ENCODE measurements around the gene ZNF335. TPM values are rescaled to one million over a fixed set of nuclear protein-coding genes. Genes with fewer than 3 reads are reported as not detected.
"Not testable (repeated sequence)": the region's sequence is repeated elsewhere in the genome, so short reads cannot be mapped to it uniquely, and the experiment has no call there.

ZNF335 gene
- total and polyA plus RNA-seq, 5 experiments from 2014 or later: 6.4 to 56.2 (median 13.2) TPM

DNA sequence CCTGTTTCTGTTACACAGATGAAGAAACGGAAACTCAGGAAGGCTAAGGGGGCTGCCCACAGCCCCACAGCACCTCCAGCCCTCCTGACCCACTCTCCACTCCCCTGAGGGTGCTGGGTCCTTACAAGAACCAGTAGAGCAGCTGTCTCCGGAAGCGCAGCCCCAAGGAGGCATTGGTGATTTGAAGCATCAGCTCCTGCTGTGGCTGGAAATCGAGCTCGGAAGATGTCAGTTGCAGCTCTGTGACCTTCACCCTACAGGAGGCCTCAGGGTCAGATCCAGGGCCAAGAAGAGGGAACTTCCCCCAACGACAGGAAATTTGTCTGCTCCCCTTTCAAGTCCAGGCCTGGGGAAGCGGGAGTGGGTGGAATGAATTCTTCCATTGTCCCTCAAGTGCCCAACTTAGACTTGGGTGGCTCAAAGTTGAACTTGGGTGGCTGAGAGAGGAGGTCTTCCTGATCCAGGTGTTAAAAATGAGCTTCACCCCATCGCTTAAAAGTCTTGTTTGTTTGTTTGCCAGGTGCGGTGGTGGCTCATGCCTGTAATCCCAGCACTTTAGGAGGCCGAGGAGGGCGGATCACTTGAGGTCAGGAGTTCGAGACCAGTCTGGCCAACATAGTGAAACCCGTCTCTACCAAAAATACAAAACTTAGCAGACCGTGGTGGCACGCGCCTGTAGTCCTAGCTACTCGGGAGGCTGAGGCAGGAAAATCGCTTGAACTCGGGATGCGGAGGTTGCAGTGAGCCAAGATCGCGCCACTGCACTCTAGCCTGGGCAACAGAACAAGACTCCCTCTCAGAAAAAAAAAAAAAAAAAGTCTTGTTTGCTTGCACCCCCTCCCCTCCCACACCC is 62.0 kb downstream of the ZNF335 start:
- Mint-ChIP-seq H3K4me3 (peak overlapping the region; percentile 74 to 92 (median 86)), H3K9me3 (no peaks in the 10 kb centered on the region), H3K27ac (peak overlapping the region in 8 of 10 donors; percentile 5 to 79 (median 50)), H3K4me1 (peaks cover 6 to 25% (median 15%) of the 10 kb centered on the region in 4 donors), H3K27me3 (peaks cover 5 to 20% (median 9%) of the 10 kb centered on the region in 5 donors), H3K36me3 (no peaks in the 10 kb centered on the region)
- POLR2A ChIA-PET: interaction anchor here (0.9 to 4.0 kb wide), 3 partner anchors 19 to 28 kb away, joined by 3 to 31 read pairs (median 3); partner anchors contain the start of genes CTSA, NEURL2 and PCIF1
- ATAC-seq: no peak
- DNase-seq: no peak

DNA sequence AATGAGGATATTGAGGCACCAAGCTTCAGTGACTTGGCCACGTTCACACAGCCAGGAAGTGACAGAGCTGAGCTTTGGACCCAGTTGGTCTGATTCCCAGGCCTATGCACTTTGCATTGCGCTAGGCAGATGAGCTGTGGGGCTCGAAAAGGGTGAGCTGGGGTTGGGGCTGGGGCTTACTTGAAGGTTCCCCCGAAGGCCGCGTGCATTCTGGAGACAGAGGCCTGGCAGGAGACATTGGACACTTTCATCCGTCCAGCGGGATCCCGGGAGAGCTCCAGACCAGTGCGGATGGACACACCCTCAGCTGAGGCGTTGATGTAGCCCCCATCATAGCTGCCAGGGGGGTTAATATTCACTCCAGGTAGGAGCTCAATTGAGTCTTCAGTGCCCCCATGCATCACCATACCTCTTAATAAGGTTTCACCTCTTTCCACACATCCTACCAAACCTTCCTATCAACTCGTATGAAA is 62.6 kb downstream of the ZNF335 start:
- DNase-seq (no peak), ATAC-seq (no peak)
- H3K9me3 Mint-ChIP-seq: no peaks in the 10 kb centered on the region
- POLR2A ChIA-PET: interaction anchor here (0.7 to 4.0 kb wide), 4 partner anchors 9 to 27 kb away, joined by 3 to 31 read pairs (median 4); partner anchors contain the start of genes CTSA, NEURL2 and PCIF1
- H3K27me3 Mint-ChIP-seq: peaks cover 2 to 16% (median 3%) of the 10 kb centered on the region in 5 donors
- peak overlapping the region in 1 of 10 donors; percentile 43 for H3K27ac Mint-ChIP-seq
- H3K4me3 Mint-ChIP-seq: peak overlapping the region in 1 of 10 donors; percentile 38
- H3K4me1 Mint-ChIP-seq: peaks cover 6 to 22% (median 15%) of the 10 kb centered on the region in 4 donors
- no peaks in the 10 kb centered on the region for H3K36me3 Mint-ChIP-seq

DNA sequence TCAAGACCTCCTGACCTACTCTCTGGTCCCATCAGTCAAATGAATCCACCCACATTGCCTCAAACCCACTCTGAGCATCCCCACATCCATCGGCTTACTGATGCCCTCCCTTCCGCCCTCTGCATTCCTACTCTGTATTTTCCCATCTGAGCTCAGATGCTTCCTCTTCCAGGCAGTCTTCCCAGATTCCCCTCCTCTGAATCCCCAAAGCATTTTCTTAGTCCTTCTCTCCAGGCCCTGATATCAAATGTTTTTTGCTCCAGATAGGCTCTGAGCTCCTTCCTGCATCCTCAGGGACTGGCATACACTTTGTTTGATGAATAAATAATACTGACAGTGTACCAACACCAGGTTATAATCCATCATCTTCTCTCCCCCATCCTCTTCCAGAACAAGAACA is 63.9 kb downstream of the ZNF335 start:
- peaks cover 0 to 8% (median 0%) of the 10 kb centered on the region in 5 donors for H3K27me3 Mint-ChIP-seq
- POLR2A ChIA-PET: interaction anchor here (0.6 to 0.7 kb wide), 2 partner anchors 13 to 30 kb away, joined by 3 read pairs; no protein-coding TSS in a partner anchor
- peaks cover 6 to 21% (median 15%) of the 10 kb centered on the region in 4 donors for H3K4me1 Mint-ChIP-seq
- H3K27ac Mint-ChIP-seq: peak overlapping the region in 2 of 10 donors; percentile 21 to 81
- H3K9me3 Mint-ChIP-seq: no peaks in the 10 kb centered on the region
- no peak for ATAC-seq
- H3K4me3 Mint-ChIP-seq: no peak overlapping the region
- H3K36me3 Mint-ChIP-seq: no peaks in the 10 kb centered on the region
- DNase-seq: no peak

DNA sequence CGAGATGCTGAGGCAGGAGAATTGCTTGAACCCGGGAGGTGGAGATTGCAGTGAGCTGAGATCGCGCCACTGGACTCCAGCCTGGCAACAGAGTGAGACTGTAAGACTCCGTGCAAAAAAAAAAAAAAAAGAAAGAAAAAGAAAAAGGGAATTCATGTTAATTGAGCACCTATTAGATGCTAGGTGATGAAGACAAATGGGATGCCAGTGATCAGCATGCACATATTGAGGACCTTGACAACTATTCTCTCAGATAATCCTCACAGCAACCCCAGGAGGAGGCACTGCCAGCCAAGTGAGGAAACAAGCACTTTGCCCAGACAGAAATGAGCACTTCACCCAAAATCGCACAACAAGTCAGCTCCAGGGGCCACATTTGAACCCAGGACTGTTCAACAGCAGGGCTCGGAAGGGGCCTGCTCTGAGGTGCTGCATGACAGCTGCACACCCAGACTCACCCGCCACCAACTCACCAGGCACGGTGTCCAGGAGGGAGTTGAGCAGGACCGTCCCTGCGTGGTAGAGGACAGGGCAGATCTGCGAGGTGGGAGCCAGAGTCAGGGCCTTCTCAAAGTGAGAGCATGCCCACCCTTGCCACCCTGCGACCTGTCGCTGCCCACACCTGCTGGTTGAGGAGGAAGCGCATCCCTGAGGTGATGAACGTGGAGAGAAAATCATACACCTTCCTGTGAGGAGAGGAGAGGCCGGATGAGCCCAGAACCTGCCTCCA is 64.6 kb downstream of the ZNF335 start:
- Mint-ChIP-seq H3K27ac (peak overlapping the region in 1 of 10 donors; percentile 51), H3K27me3 (peaks cover 0 to 7% (median 0%) of the 10 kb centered on the region in 5 donors), H3K4me1 (peaks cover 6 to 19% (median 14%) of the 10 kb centered on the region in 4 donors), H3K36me3 (no peaks in the 10 kb centered on the region), H3K9me3 (no peaks in the 10 kb centered on the region), H3K4me3 (no peak overlapping the region)
- POLR2A ChIA-PET: interaction anchor here (0.7 kb wide), 2 partner anchors 29 to 43 kb away, joined by 3 to 6 read pairs; no protein-coding TSS in a partner anchor
- no peak for DNase-seq
- ATAC-seq: no peak

DNA sequence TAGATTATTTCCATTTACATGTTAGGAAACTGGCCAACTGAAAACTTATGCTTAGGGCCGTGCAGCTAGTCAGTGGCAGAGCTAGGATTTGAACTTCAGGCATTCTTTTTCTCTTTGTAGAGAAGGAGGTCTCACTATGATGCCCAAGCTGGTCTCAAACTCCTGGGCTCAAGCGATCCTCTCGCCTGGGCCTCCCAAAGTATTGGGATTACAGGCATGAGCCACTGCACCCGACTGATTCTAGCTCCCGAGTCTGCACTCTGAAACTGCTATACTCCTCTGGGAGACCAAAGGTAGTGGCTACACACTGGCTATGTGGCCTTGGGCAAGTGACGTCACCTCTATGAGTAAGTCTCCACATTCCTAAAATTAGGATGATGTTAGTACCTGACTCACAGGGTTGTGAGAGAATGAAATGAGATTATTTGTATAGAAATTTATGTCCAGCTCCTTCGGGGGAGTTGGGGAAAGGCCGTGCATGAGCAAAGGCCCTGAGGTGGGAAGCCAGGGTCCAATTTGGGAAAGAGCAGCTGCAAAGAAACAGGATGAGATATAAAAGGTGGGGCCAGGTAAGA is 66.4 kb downstream of the ZNF335 start:
- Mint-ChIP-seq H3K4me3 (no peak overlapping the region), H3K27ac (no peak overlapping the region), H3K9me3 (no peaks in the 10 kb centered on the region), H3K4me1 (peaks cover under 1 to 7% (median 2%) of the 10 kb centered on the region in 4 donors), H3K27me3 (no peaks in the 10 kb centered on the region), H3K36me3 (no peaks in the 10 kb centered on the region)
- ATAC-seq (no peak), DNase-seq (no peak)
- POLR2A ChIA-PET: interaction anchor here (1.6 to 2.0 kb wide), 2 partner anchors 15 to 29 kb away, joined by 6 to 14 read pairs; partner anchors contain the start of genes CTSA, NEURL2 and PCIF1

DNA sequence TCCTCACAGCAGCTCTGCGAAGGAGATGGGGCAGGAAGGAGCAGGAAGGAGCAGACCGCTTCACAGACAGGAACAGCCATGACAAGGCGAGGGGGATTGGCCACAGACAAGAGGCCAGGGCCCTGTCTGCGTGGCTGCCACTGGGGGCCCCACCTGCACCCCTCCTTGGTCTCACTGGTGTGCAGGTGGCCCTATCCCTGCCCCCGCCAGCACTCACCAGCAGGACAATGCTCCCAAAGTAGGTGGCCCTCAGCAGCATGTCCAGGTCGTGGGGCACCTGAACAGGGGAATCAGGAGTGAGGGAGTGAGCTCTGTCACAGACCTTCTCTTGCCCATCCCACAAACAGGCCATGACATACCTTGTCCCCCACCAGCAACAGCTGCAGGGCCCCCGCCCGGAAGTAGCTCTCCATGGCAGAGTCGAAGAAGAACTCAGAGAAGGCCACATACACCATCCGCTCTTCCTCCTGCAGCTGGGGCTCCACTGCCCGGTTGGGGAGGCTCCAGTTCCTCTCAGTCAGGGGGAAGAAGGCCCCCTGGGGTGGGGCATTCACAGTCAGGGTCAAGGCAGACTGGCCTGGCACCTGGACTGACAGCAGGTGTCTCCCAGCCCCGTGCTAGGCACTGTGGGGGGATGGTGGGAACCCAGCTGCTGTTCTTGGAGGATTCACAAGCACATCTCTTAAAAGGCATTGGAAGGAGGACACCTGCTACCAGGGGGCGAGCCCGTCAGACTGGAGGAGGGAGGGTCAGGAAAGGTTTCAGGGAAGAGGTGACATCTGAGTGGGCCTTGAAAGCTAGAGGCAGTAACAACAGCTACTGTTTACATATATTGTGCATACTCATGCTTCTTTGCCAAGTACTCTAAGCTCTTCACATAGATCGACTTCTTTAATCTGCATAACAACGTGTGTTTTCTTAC is 67.2 kb downstream of the ZNF335 start:
- Mint-ChIP-seq H3K27me3 (no peaks in the 10 kb centered on the region), H3K4me1 (peaks cover 0 to 3% (median 0%) of the 10 kb centered on the region in 4 donors), H3K4me3 (no peak overlapping the region), H3K36me3 (no peaks in the 10 kb centered on the region), H3K27ac (peak overlapping the region in 2 of 10 donors; percentile 66 to 77), H3K9me3 (no peaks in the 10 kb centered on the region)
- DNase-seq (no peak), ATAC-seq (no peak)
- POLR2A ChIA-PET: interaction anchor here (0.7 to 2.0 kb wide), 4 partner anchors 14 to 30 kb away, joined by 3 to 14 read pairs (median 4); partner anchors contain the start of genes CTSA, NEURL2 and PCIF1

DNA sequence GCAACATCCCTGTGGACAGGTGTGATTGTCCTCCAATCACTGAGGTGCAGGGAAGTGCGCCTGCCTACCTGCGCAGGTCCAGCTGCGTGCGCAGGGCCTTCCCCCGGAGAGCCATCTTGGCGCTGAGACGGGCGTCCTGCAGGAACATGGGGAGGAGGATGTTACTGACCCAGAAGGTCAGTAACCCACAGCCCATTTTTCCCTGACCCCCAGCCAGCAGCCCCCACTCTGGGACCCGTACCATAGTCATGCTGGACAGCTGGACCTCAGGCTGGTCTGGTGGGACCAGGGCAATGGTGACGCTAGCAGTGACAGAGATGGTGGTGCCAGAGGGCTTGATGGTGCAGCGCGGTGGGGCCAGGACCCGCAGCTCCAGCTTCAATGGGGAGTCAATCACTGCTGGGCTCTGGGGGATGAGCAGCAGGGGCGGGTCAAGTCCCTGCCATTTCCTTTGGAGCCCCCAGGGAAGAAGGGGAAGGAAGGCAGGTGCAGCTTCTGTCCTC is 69.8 kb downstream of the ZNF335 start:
- Mint-ChIP-seq H3K27me3 (no peaks in the 10 kb centered on the region), H3K36me3 (peaks cover 0 to 12% (median 7%) of the 10 kb centered on the region in 3 donors), H3K27ac (peak overlapping the region in 1 of 10 donors; percentile 35), H3K4me3 (no peak overlapping the region), H3K4me1 (no peaks in the 10 kb centered on the region), H3K9me3 (no peaks in the 10 kb centered on the region)
- no peak for ATAC-seq
- no peak for DNase-seq
- POLR2A ChIA-PET: interaction anchor here (1.0 kb wide), 1 partner anchor 35 kb away, joined by 3 read pairs; no protein-coding TSS in a partner anchor

DNA sequence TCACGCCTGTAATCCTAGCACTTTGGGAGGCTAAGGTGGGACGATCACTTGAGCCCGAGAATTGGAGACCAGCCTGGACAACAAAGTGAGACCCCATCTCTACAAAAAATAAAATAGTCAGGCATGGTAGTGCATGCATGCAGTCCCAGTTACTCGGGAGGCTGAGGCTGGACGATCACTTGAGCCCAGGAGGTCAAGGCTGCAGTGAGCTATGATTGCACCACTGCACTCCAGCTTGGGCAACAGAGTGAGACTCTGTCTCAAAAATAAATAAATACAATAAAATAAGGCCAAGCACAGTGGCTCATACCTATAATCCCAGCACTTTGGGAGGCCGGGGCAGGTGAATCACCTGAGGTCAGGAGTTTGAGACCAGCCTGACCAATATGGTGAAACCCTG is 70.7 kb downstream of the ZNF335 start:
- H3K36me3 Mint-ChIP-seq: peaks cover 0 to 20% (median 7%) of the 10 kb centered on the region in 3 donors
- not testable (repeated sequence) for H3K9me3 Mint-ChIP-seq, ATAC-seq, H3K4me3 Mint-ChIP-seq, DNase-seq, H3K27ac Mint-ChIP-seq, H3K27me3 Mint-ChIP-seq, H3K4me1 Mint-ChIP-seq
- POLR2A ChIA-PET: interaction anchor here (1.1 kb wide), 1 partner anchor 13 kb away, joined by 3 read pairs; no protein-coding TSS in a partner anchor

DNA sequence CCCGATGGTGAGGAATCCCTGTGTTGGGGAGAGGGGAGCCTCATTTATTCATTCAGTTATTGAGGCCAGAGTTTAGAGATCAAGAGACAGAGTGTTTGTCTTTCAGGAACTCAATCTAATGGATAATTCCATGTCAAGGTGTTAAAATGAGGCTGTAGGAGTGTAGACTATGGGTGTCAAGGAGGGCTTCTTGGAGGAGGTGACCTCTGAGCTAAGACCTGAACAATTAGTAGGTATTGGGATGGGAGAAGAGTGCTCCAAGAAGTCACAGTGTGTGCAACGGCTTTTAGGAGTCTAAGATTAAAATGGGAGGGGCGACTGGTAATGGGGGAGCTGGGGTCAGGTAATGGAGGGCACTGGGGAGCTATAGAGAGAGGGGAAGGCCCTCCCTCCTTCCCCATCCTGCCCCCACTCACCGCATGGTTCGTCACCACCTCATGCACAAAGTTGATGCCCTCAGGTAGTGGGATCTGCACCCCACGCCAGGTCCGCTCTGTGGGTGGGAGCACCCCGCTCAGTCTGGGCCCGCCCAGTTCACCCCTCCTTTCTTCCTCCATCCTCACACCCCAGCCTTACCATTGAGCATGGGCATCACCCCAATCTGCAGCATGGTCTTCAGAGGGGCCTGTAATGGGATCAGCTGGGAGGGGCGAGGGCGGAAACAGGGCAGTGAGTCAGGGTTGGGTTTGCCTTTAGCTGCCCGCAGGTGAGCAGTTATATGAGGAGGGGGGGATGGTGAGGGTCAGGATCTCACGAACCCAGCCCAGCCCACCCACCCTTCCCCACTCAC is 72.8 kb downstream of the ZNF335 start:
- ATAC-seq (no peak), DNase-seq (no peak)
- H3K27me3 Mint-ChIP-seq: no peaks in the 10 kb centered on the region
- peaks cover 0 to 1% (median under 1%) of the 10 kb centered on the region in 4 donors for H3K4me1 Mint-ChIP-seq
- H3K9me3 Mint-ChIP-seq: no peaks in the 10 kb centered on the region
- POLR2A ChIA-PET: interaction anchor here (1.0 to 1.1 kb wide), 2 partner anchors 8 to 12 kb away, joined by 3 to 6 read pairs; partner anchors contain the start of genes CTSA and NEURL2
- H3K4me3 Mint-ChIP-seq: no peak overlapping the region
- H3K27ac Mint-ChIP-seq: peak overlapping the region in 1 of 10 donors; percentile 78
- H3K36me3 Mint-ChIP-seq: peaks cover 0 to 32% (median 7%) of the 10 kb centered on the region in 3 donors
